Adrenal gland (tissue), 12 donors: ENCODE results near the gene HDAC4. TPM values are rescaled to one million over a fixed set of nuclear protein-coding genes. Genes with fewer than 3 reads are reported as not detected.

Experiments
- DNase-seq, 7 donors: peaks; one replicate each; pipeline ENCODE4 v3.0.0-alpha.2; 2019 to 2020
- H3K27ac ChIP-seq, 5 donors: fragments of 200-600 bp; sonication (generic) in 4 of 5; 1 replicate in 3 of 5; 2 replicates in 2 of 5; pipeline versions ENCODE4 v1.5.1 to v1.8.0; 2016 to 2020; ENCODE audit warnings: mild to moderate bottlenecking in 1 of 5
- H3K27me3 ChIP-seq: fragments of 200-600 bp; 2 replicates; pipeline ENCODE4 v1.8.0; 2021
- H3K36me3 ChIP-seq, 2 donors: fragments of 200-600 bp; replicated peaks in 1 of 2; 1 replicate in 1 of 2; 2 replicates in 1 of 2; pipeline versions ENCODE4 v1.5.1 to v1.8.0; 2018 to 2022
- H3K4me1 ChIP-seq, 2 donors: fragments of 200-600 bp; replicated peaks in 1 of 2; 1 replicate in 1 of 2; 2 replicates in 1 of 2; pipeline versions ENCODE4 v1.5.1 to v1.8.0; 2018 to 2021
- H3K4me3 ChIP-seq, 4 donors: fragments of 200-600 bp; sonication (generic) in 3 of 4; one replicate each; pipeline ENCODE4 v1.5.1; 2016 to 2018
- H3K9me3 ChIP-seq, 3 donors: fragments of 200-600 bp; sonication (generic) in 1 of 3; replicated peaks in 1 of 3; 1 replicate in 2 of 3; 2 replicates in 1 of 3; pipeline versions ENCODE4 v1.5.1 to v1.8.0; 2016 to 2021
- POLR2A ChIP-seq, 2 donors: fragments of 450-650 bp; IDR thresholded peaks; one replicate each; pipeline ENCODE4 v1.6.1; 2017; ENCODE audit warnings: antibody characterized with exemption in 2 of 2, mild to moderate bottlenecking in 2 of 2, moderate library complexity in 1 of 2
- WGBS, 4 donors: extraction: QIAGEN DNeasy Blood & Tissue Kit in 2 of 4; methylation state at CpG; one replicate each; pipeline versions ENCODE4 v1.1.5 to v1.1.7; 2013 to 2017; 5-methylcytosine and 5-hydroxymethylcytosine counted together
- intact Hi-C, 2 donors: fragments of 100-400 bp; cut with DNase I; formaldehyde crosslinking; loops; one replicate each; pipeline versions ENCODE4 v1.14.1 to v1.15.0; 2022 to 2023
- polyA plus RNA-seq, 3 donors: library from polyadenylated mRNA; stranded (reverse); fragments of 200-250 nt in 2 of 3; fragments of 350-450 nt in 1 of 3; fragmentation: Illumina TruSeq in 1 of 3; extraction: RNeasy Lipid Tissue Mini Kit (QIAGEN cat#74804) in 1 of 3; gene quantifications; one replicate each; pipeline ENCODE4 v1.2.3, GENCODE V29; 2013 to 2014
- total RNA-seq, 9 donors: library from RNA; depleted of rRNA in 4 of 9; stranded (reverse); fragments of >200 nt in 4 of 9; fragments of 120-200 nt in 1 of 9; fragmentation: NEBNext Ultra II Directional in 1 of 9; extraction: Animal tissue kit (Norgen Biotek cat#: 25700) in 1 of 9; gene quantifications; one replicate each; pipeline versions ENCODE4 v1.1.0 to v1.2.4, GENCODE V29; 2013 to 2023
- TF ChIP-seq, protein P1 (sequence below), 6 experiments: fragments of 450-650 bp in 4 of 6; fragments of 200-600 bp in 2 of 6; sonication (generic) in 1 of 6; IDR thresholded peaks; 1 replicate in 5 of 6; 2 replicates in 1 of 6; pipeline versions ENCODE4 v1.5.1 to v1.8.0; 2016 to 2021; ENCODE audit warnings: antibody characterized with exemption in 6 of 6, mild to moderate bottlenecking in 2 of 6, moderate library complexity in 1 of 6
- donor health status: healthy with polysubstance abuse.
- donor health status: Bipolar disorder and iron deficiency.
- donor health status: DM: yes; HTN: yes; CAD: no.
- donor health status: DM: no; HTN: no; CAD: no.
- donor health status: DM: no; HTN: no; CAD: no.
- donor health status: DM: yes; HTN: yes; CAD: no.

HDAC4 gene
- total and polyA plus RNA-seq, 12 donors: 8.3 to 88.9 (median 28.7) TPM

DNA sequence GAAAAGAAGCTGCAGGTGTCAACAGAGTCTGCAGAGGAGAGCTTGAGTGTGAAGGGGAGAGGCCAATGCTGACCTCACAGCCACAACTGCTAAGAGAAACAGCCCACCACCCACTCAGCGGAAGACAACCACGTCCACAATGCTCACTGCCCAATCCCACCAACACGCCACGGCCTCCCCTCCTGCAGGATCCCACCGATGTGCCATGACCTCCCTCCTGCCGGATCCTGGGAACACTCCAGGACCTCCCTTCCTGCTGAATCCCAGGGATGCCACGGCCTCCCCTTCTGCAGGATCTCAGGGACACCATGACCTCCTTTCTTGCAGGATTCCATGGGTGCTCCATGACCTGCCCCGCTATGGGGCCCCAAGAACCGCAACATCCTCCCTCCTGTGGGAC is 285.2 kb downstream of the HDAC4 start:
- Histone ChIP-seq H3K4me1 (peaks cover 0 to 17% of the 10 kb centered on the region in 2 donors), H3K9me3 (no peaks in the 10 kb centered on the region), H3K27me3 (no peaks in the 10 kb centered on the region), H3K4me3 (no peak overlapping the region), H3K36me3 (no peaks in the 10 kb centered on the region), H3K27ac (no peak overlapping the region)
- intact Hi-C loops: no loop called here
- no peak for DNase-seq
- WGBS, 4 donors: 83 to 91% (median 85%) methylated on average over 8 to 9 of the region's 9 CpGs
- TF ChIP-seq, protein P1, sequence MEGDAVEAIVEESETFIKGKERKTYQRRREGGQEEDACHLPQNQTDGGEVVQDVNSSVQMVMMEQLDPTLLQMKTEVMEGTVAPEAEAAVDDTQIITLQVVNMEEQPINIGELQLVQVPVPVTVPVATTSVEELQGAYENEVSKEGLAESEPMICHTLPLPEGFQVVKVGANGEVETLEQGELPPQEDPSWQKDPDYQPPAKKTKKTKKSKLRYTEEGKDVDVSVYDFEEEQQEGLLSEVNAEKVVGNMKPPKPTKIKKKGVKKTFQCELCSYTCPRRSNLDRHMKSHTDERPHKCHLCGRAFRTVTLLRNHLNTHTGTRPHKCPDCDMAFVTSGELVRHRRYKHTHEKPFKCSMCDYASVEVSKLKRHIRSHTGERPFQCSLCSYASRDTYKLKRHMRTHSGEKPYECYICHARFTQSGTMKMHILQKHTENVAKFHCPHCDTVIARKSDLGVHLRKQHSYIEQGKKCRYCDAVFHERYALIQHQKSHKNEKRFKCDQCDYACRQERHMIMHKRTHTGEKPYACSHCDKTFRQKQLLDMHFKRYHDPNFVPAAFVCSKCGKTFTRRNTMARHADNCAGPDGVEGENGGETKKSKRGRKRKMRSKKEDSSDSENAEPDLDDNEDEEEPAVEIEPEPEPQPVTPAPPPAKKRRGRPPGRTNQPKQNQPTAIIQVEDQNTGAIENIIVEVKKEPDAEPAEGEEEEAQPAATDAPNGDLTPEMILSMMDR (IDR thresholded peaks at IDR 0.05): no peak
- TF ChIP-seq POLR2A (IDR thresholded peaks at IDR 0.05): no peak

DNA sequence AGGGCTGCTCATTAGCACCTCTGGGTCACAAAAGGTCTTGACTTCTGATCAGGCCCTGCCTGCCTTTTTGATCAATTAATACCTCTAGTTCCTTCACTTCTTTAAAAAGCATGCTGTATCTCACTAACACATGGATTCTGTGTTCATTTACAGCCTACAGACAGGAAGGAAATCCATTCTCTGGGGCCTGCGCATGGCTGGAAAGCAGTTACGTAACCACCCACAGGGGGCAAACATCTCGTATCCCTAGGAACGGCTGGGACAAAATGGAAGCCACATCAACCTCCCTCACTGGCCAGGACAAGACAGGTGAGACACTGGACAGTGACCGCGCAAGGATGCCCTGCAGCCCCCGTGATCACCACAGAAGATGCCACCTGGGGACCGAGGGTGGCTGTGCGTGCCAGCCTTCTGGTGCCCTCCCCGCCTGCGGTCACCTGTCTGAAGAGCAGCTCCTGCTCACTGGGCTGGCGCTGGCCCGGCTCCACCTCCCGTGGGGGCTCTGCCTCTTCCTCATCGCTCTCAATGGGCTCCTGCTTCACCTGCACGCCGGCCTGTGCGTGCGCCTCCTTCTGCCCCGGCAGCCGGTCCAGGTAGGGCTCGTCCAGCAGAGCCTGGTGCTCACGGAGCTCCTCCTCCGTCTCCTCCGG is 286.1 kb downstream of the HDAC4 start:
- no peak for TF ChIP-seq POLR2A (IDR thresholded peaks at IDR 0.05)
- TF ChIP-seq, protein P1 (IDR thresholded peaks at IDR 0.05): no peak
- no peaks in the 10 kb centered on the region for H3K9me3 ChIP-seq
- H3K4me3 ChIP-seq: no peak overlapping the region
- WGBS, 4 donors: 83 to 92% (median 90%) methylated on average over 10 to 25 of the region's 25 CpGs
- H3K27ac ChIP-seq: peak overlapping the region in 2 of 5 donors; percentile 1 to 69
- H3K27me3 ChIP-seq: no peaks in the 10 kb centered on the region
- intact Hi-C loops: no loop called here
- DNase-seq: no peak
- H3K4me1 ChIP-seq: peaks cover 0 to 17% of the 10 kb centered on the region in 2 donors
- peaks cover 0 to under 1% of the 10 kb centered on the region in 2 donors for H3K36me3 ChIP-seq

DNA sequence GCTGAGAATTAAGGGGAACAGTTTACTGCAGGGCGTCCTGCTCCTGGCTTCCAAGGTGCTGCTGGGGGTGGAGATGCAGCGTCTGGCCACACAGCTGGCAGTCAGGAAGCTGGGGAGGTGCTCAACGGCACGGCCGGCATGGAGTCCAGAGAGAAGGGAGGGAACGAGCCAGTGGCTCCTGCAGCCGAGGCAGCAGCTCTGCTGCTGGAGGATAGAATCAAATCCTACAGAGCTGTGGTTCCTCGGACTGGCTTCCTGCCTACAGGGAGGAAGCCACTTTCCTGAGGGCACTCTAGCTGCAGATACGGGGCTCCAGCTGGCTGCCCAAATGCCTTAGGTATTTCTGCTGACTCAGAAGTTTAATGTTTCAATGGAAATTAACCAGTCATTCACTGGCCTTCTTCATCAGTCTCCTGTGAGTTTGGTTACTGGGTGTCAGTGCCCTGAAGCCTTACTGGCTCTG is 286.7 kb downstream of the HDAC4 start:
- no peak for DNase-seq
- peaks cover 0 to 17% of the 10 kb centered on the region in 2 donors for H3K4me1 ChIP-seq
- H3K27ac ChIP-seq: peak overlapping the region in 2 of 5 donors; percentile 1 to 69

DNA sequence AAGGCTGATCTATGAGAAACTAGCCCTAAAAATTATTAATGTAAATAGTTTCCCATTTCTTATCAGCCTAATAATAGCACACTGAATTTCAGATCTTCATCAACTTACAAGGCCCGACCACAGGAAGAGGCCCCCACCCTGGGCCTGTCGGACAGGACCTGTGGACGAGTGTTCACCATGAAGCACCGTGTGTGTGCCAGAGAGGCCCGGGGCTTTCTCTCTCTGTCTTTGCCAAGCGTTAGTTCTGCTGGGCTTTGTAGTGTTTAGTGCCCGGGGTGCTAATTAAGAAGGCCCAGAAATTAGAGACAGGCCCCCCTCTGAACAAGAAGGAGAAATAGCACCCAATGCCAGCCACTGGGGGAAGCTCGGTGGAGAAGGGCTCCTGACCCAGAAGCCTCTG is 287.2 kb downstream of the HDAC4 start:
- Histone ChIP-seq H3K9me3 (no peaks in the 10 kb centered on the region), H3K4me3 (no peak overlapping the region), H3K27ac (peak overlapping the region in 2 of 5 donors; percentile 1 to 69), H3K27me3 (no peaks in the 10 kb centered on the region), H3K36me3 (peaks cover 0 to 8% of the 10 kb centered on the region in 2 donors), H3K4me1 (peaks cover 0 to 17% of the 10 kb centered on the region in 2 donors)
- intact Hi-C loops: no loop called here
- 62 to 67% (median 67%) methylated on average over 7 to 8 of the region's 8 CpGs for WGBS, 4 donors
- TF ChIP-seq POLR2A (IDR thresholded peaks at IDR 0.05): no peak
- TF ChIP-seq, protein P1 (IDR thresholded peaks at IDR 0.05): no peak
- no peak for DNase-seq

More for the DNA sequence above, 286.7 kb downstream of the HDAC4 start:
- WGBS, 4 donors: 52 to 61% (median 55%) methylated on average over 4 to 9 of the region's 9 CpGs; no CpG with 5 or more reads in 1 of the 4 donors
- H3K36me3 ChIP-seq: peaks cover 0 to 5% of the 10 kb centered on the region in 2 donors
- TF ChIP-seq, protein P1 (IDR thresholded peaks at IDR 0.05): no peak
- no peaks in the 10 kb centered on the region for H3K9me3 ChIP-seq
- H3K27me3 ChIP-seq: no peaks in the 10 kb centered on the region
- no peak overlapping the region for H3K4me3 ChIP-seq
- intact Hi-C loops: no loop called here
